ENCODE data around the gene AFP. TPM values are rescaled to one million over a fixed set of nuclear protein-coding genes. Genes with fewer than 3 reads are reported as not detected.
A peak's percentile ranks its signal among the peaks of the same experiment; 100 is the strongest.

Gene AFP
- total RNA-seq, 1 experiment from 2014 or later, result 0.40 TPM

GRCh38 chr4:73433140-73433539 is 2.9 kb upstream of the AFP start:
- TF ChIP-seq EZH2 (IDR thresholded peaks at IDR 0.05; ENCODE audit: low read length, unreplicated experiment) (no peak), EZH2phosphoT487 (IDR thresholded peaks at IDR 0.05; ENCODE audit: borderline replicate concordance, low read length) (no peak), CTCF (conservative IDR thresholded peaks at IDR 0.05; ENCODE audit: low read depth, low read length) (no peak)
- Histone ChIP-seq H2AFZ (ENCODE audit: low read length) (no peak overlapping the region), H3K27me3 (ENCODE audit: low read length) (peaks cover 61% of the 10 kb centered on the region), H3K4me3 (ENCODE audit: low read length) (no peak overlapping the region), H3K79me2 (ENCODE audit: low read length) (no peaks in the 10 kb centered on the region), H3K36me3 (ENCODE audit: low read depth, low read length) (no peaks in the 10 kb centered on the region), H4K20me1 (ENCODE audit: low read length) (no peaks in the 10 kb centered on the region), H3F3A (ENCODE audit: low read length, unreplicated experiment) (no peaks in the 10 kb centered on the region), H3K9me3 (ENCODE audit: low read length) (no peaks in the 10 kb centered on the region), H3K9me2 (replicated peaks; ENCODE audit: low read length) (no peaks in the 10 kb centered on the region), H3K9ac (ENCODE audit: low read length) (no peak overlapping the region), H3K4me1 (ENCODE audit: insufficient read depth, low read length) (no peaks in the 10 kb centered on the region), H3K4me2 (ENCODE audit: low read length) (no peak overlapping the region), H3K27ac (ENCODE audit: low read length) (no peak overlapping the region)
- BruUV-seq (replicated peaks), result no TSS peak
- ATAC-seq (no peak), DNase-seq (no peak)
- CTCF ChIA-PET, result no interaction called here
- intact Hi-C loops (cut with micrococcal nuclease), result no loop called here
- POLR2A ChIA-PET (ENCODE audit: unreplicated experiment), result no interaction called here

- Histone ChIP-seq H3K9ac (ENCODE audit: low read length) (no peak overlapping the region), H3K4me3 (ENCODE audit: low read length) (no peak overlapping the region), H2AFZ (ENCODE audit: low read length) (no peak overlapping the region), H3K9me3 (ENCODE audit: low read length) (no peaks in the 10 kb centered on the region), H3K4me2 (ENCODE audit: low read length) (no peak overlapping the region), H3K27ac (ENCODE audit: low read length) (no peak overlapping the region), H3K36me3 (ENCODE audit: low read depth, low read length) (no peaks in the 10 kb centered on the region), H3K79me2 (ENCODE audit: low read length) (no peaks in the 10 kb centered on the region), H3K27me3 (ENCODE audit: low read length) (peaks cover 57% of the 10 kb centered on the region), H3F3A (ENCODE audit: low read length, unreplicated experiment) (no peaks in the 10 kb centered on the region), H4K20me1 (ENCODE audit: low read length) (no peaks in the 10 kb centered on the region), H3K9me2 (replicated peaks; ENCODE audit: low read length) (no peaks in the 10 kb centered on the region), H3K4me1 (ENCODE audit: insufficient read depth, low read length) (peaks cover 7% of the 10 kb centered on the region; the same call in 1 of the 2 replicates)
- no TSS peak for BruUV-seq (replicated peaks)
- DNase-seq (peak; percentile 48), ATAC-seq (no peak)
- TF ChIP-seq EZH2 (IDR thresholded peaks at IDR 0.05; ENCODE audit: low read length, unreplicated experiment) (no peak), CTCF (conservative IDR thresholded peaks at IDR 0.05; ENCODE audit: low read depth, low read length) (peak; percentile 76), EZH2phosphoT487 (IDR thresholded peaks at IDR 0.05; ENCODE audit: borderline replicate concordance, low read length) (no peak)
- ChIA-PET CTCF (no interaction called here), POLR2A (ENCODE audit: unreplicated experiment) (no interaction called here)
- intact Hi-C loops (cut with micrococcal nuclease), result no loop called here
Observed at GRCh38 chr4:73434311-73434710, 1.7 kb upstream of the AFP start.

GRCh38 chr4:73436674-73437557 is 895 bp downstream of the AFP start:
- H3K4me2 ChIP-seq (ENCODE audit: low read length), result no peak overlapping the region
- no peak overlapping the region for H3K9ac ChIP-seq (ENCODE audit: low read length)
- ChIA-PET CTCF (no interaction called here), POLR2A (ENCODE audit: unreplicated experiment) (no interaction called here)
- no peaks in the 10 kb centered on the region for H3K79me2 ChIP-seq (ENCODE audit: low read length)
- TF ChIP-seq CTCF (conservative IDR thresholded peaks at IDR 0.05; ENCODE audit: low read depth, low read length) (no peak), EZH2phosphoT487 (IDR thresholded peaks at IDR 0.05; ENCODE audit: borderline replicate concordance, low read length) (no peak), EZH2 (IDR thresholded peaks at IDR 0.05; ENCODE audit: low read length, unreplicated experiment) (no peak)
- no peaks in the 10 kb centered on the region for H3K36me3 ChIP-seq (ENCODE audit: low read depth, low read length)
- H3F3A ChIP-seq (ENCODE audit: low read length, unreplicated experiment), result no peaks in the 10 kb centered on the region
- peaks cover 10% of the 10 kb centered on the region for H3K4me1 ChIP-seq (ENCODE audit: insufficient read depth, low read length)
- peaks cover 31% of the 10 kb centered on the region for H3K27me3 ChIP-seq (ENCODE audit: low read length)
- intact Hi-C loops (cut with micrococcal nuclease), result no loop called here
- DNase-seq (no peak), ATAC-seq (no peak)
- H3K9me3 ChIP-seq (ENCODE audit: low read length), result no peaks in the 10 kb centered on the region
- H3K9me2 ChIP-seq (replicated peaks; ENCODE audit: low read length), result no peaks in the 10 kb centered on the region
- no TSS peak for BruUV-seq (replicated peaks)
- no peaks in the 10 kb centered on the region for H4K20me1 ChIP-seq (ENCODE audit: low read length)
- no peak overlapping the region for H2AFZ ChIP-seq (ENCODE audit: low read length)
- no peak overlapping the region for H3K4me3 ChIP-seq (ENCODE audit: low read length)
- no peak overlapping the region for H3K27ac ChIP-seq (ENCODE audit: low read length)

Data from PC-3 (cell line).